Panc1 (cell line): Measurements from ENCODE around the gene CRYZ.

Experiments
- POLR2AphosphoS5 ChIP-seq: IDR thresholded peaks from 2 replicates; pipeline ENCODE4 v1.6.1; 2012; ENCODE audit warnings: mild to moderate bottlenecking, low read depth, low read length, moderate library complexity
- TCF7L2 ChIP-seq: IDR thresholded peaks from 2 replicates; pipeline ENCODE4 v1.6.1; 2011; ENCODE audit warnings: mild to moderate bottlenecking, low read depth, low read length, inconsistent platforms
- TF ChIP-seq, protein P1 (sequence below): fragments of 450-650 bp; IDR thresholded peaks from 2 replicates; pipeline ENCODE4 v1.5.1; 2017; ENCODE audit warnings: mild to moderate bottlenecking
- TF ChIP-seq, protein P2 (sequence below), 2 experiments: IDR thresholded peaks; 2 replicates each; pipeline ENCODE4 v1.6.1; 2011 to 2012; ENCODE audit warnings: low read depth in 2 of 2, control low read depth in 1 of 2, low read length in 1 of 2, mild to moderate bottlenecking in 1 of 2, moderate library complexity in 1 of 2; ENCODE audit not compliant: insufficient read depth in 1 of 2

DNA sequence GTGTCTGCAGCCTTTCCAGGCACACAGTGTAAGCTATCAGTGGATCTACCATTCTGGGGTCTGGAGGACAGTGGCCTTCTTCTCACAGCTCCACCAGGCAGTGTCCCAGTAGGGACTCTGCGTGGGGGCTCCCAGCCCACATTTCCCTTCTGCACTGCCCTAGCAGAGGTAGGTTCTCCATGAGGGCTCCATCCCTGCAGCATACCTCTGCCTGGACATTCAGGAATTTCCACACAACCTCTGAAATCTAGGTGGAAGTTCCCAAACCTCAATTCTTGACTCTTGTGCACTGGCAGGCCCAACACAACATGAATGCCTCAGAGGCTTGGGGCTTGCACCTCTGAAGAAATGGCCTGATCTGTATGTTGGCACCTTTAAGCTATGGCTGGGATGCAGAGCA, 6.8 kb downstream of the CRYZ start:
- TF ChIP-seq, protein P1, sequence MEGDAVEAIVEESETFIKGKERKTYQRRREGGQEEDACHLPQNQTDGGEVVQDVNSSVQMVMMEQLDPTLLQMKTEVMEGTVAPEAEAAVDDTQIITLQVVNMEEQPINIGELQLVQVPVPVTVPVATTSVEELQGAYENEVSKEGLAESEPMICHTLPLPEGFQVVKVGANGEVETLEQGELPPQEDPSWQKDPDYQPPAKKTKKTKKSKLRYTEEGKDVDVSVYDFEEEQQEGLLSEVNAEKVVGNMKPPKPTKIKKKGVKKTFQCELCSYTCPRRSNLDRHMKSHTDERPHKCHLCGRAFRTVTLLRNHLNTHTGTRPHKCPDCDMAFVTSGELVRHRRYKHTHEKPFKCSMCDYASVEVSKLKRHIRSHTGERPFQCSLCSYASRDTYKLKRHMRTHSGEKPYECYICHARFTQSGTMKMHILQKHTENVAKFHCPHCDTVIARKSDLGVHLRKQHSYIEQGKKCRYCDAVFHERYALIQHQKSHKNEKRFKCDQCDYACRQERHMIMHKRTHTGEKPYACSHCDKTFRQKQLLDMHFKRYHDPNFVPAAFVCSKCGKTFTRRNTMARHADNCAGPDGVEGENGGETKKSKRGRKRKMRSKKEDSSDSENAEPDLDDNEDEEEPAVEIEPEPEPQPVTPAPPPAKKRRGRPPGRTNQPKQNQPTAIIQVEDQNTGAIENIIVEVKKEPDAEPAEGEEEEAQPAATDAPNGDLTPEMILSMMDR: no peak
- TF ChIP-seq POLR2AphosphoS5 (no peak), TCF7L2 (no peak)
- TF ChIP-seq, protein P2, sequence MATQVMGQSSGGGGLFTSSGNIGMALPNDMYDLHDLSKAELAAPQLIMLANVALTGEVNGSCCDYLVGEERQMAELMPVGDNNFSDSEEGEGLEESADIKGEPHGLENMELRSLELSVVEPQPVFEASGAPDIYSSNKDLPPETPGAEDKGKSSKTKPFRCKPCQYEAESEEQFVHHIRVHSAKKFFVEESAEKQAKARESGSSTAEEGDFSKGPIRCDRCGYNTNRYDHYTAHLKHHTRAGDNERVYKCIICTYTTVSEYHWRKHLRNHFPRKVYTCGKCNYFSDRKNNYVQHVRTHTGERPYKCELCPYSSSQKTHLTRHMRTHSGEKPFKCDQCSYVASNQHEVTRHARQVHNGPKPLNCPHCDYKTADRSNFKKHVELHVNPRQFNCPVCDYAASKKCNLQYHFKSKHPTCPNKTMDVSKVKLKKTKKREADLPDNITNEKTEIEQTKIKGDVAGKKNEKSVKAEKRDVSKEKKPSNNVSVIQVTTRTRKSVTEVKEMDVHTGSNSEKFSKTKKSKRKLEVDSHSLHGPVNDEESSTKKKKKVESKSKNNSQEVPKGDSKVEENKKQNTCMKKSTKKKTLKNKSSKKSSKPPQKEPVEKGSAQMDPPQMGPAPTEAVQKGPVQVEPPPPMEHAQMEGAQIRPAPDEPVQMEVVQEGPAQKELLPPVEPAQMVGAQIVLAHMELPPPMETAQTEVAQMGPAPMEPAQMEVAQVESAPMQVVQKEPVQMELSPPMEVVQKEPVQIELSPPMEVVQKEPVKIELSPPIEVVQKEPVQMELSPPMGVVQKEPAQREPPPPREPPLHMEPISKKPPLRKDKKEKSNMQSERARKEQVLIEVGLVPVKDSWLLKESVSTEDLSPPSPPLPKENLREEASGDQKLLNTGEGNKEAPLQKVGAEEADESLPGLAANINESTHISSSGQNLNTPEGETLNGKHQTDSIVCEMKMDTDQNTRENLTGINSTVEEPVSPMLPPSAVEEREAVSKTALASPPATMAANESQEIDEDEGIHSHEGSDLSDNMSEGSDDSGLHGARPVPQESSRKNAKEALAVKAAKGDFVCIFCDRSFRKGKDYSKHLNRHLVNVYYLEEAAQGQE (IDR thresholded peaks at IDR 0.05; ENCODE audit: insufficient read depth in 1 of 2, low read depth in 2 of 2, low read length in 1 of 2): no peak
